Stimulated activated CD4-positive, alpha-beta T cell treated with anti-CD3 and anti-CD28 coated beads, Interleukin-2, amount 100 ng/mL, for 24 hours (primary cell): ENCODE measurements around the gene DYRK1A.

Source experiments
- DNase-seq, 2 donors: peaks; one replicate each; pipeline ENCODE4 v3.0.0-alpha.2; 2020

Gene DYRK1A

GRCh38 chr21:37421306-37421705 is 54.7 kb downstream of the DYRK1A start:
- no peak for DNase-seq

GRCh38 chr21:37422382-37422781 is 55.8 kb downstream of the DYRK1A start:
- no peak for DNase-seq

GRCh38 chr21:37423103-37423502 is 56.5 kb downstream of the DYRK1A start:
- DNase-seq, result no peak

- DNase-seq, result no peak
Observed at GRCh38 chr21:37424396-37424795, 57.8 kb downstream of the DYRK1A start.

GRCh38 chr21:37425001-37425400 is 58.4 kb downstream of the DYRK1A start:
- no peak for DNase-seq

- no peak for DNase-seq
Observed at GRCh38 chr21:37425684-37426083, 59.1 kb downstream of the DYRK1A start.

GRCh38 chr21:37427221-37427620 is 60.6 kb downstream of the DYRK1A start:
- DNase-seq, result no peak

GRCh38 chr21:37429356-37429755 is 62.8 kb downstream of the DYRK1A start:
- DNase-seq, result no peak

GRCh38 chr21:37430184-37430821 is 63.7 kb downstream of the DYRK1A start:
- DNase-seq, result no peak

- DNase-seq, result no peak
Observed at GRCh38 chr21:37431243-37431642, 64.7 kb downstream of the DYRK1A start.

- DNase-seq, result no peak
Observed at GRCh38 chr21:37432710-37433455, 66.3 kb downstream of the DYRK1A start.

GRCh38 chr21:37433456-37433840 is 66.9 kb downstream of the DYRK1A start:
- no peak for DNase-seq

GRCh38 chr21:37435120-37435519 is 68.5 kb downstream of the DYRK1A start:
- no peak for DNase-seq

GRCh38 chr21:37435711-37436110 is 69.1 kb downstream of the DYRK1A start:
- DNase-seq, result no peak

GRCh38 chr21:37436174-37436573 is 69.6 kb downstream of the DYRK1A start:
- no peak for DNase-seq

GRCh38 chr21:37437376-37438080 is 71.0 kb downstream of the DYRK1A start:
- DNase-seq, result no peak

GRCh38 chr21:37443683-37444082 is 77.1 kb downstream of the DYRK1A start:
- DNase-seq, result no peak

GRCh38 chr21:37445228-37445627 is 78.7 kb downstream of the DYRK1A start:
- DNase-seq, result no peak

GRCh38 chr21:37446552-37446951 is 80.0 kb downstream of the DYRK1A start:
- DNase-seq, result no peak

GRCh38 chr21:37447288-37447936 is 80.8 kb downstream of the DYRK1A start:
- DNase-seq, result no peak

- no peak for DNase-seq
Observed at GRCh38 chr21:37449302-37449937, 82.8 kb downstream of the DYRK1A start.

GRCh38 chr21:37450445-37450941 is 83.9 kb downstream of the DYRK1A start:
- DNase-seq, result no peak

GRCh38 chr21:37451446-37451845 is 84.9 kb downstream of the DYRK1A start:
- DNase-seq, result no peak
